ENCODE results near the gene FHOD1.

GRCh38 chr16:67252609-67253497, 5.6 kb upstream of the FHOD1 start:
- TF ChIP-seq USF2 (IDR thresholded peaks at IDR 0.05; ENCODE audit: borderline replicate concordance, low read depth, low read length) = no peak
- no peak for TF ChIP-seq ESRRA (IDR thresholded peaks at IDR 0.05; ENCODE audit: low read length)
- no peak for TF ChIP-seq SP1 (IDR thresholded peaks at IDR 0.05; ENCODE audit: low read depth, low read length)

Data from GM12878 (cell line).